DMS 273 treated with DMSO at 0.1 percent for 48 hours (cell line): Measurements from ENCODE around the gene UMAD1.

Experiments
- DNase-seq: peaks from one replicate; lab custom pipeline; 2025; lab: John Stamatoyannopoulos, UW

The UMAD1 gene

DNA sequence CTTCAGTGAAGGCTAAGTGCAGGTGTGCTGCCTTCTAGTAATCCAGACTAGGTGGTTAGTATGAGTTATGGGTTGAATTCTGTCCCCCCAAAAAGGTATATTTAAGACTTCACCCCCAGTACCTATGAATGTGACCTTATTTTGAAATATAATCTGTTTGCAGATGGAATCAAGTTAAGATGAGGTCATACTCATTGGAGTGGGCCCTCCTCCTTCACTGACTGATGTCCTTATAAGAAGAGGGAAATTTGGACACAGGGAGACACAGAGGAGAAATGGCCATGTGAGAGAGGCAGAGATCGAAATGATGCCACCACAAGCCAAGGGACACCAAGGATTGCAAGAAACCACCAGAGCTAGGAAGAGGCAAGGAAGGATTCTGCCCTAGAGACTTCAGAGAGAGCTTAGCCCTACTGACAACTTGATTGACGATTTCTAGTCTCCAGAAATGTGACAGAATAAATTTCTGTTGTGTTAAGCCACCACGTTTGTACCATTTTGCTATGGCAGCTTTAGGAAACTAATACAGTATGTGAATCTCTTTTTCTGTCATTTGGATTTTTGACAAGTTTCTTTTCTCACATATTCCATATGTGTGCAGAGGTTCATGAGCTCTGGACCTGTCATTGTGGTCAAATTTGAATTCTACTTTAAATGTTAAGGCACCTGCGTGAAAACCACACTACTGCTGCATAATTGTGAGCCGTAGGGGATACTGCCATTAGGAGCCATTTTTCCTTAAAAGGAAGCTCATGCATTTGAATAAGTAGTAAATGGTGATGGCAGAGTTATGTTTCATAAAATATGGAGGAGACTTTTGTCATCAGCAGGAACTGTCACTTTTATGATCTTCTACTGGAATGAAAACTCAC is 80.4 kb downstream of the UMAD1 start:
- peak; percentile 53 for DNase-seq

DNA sequence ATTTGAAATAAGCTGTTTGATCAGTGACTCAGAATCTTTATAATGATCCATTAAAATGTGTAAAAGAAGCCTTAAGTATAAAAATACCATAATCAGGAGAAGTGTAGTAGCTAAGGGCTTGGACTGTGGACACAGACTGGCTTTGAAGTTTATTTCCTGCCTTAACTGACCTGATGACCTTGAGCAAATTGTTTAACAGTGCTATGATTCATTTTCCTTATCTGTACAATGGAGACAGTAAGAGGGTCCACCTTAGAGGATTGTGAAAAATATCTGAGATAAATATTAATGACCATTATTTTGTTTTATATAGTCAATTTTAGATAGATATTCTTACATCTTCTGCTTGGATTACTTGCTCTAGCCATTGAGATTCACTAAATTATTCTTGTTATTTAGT is 91.2 kb downstream of the UMAD1 start:
- DNase-seq, result no peak

DNA sequence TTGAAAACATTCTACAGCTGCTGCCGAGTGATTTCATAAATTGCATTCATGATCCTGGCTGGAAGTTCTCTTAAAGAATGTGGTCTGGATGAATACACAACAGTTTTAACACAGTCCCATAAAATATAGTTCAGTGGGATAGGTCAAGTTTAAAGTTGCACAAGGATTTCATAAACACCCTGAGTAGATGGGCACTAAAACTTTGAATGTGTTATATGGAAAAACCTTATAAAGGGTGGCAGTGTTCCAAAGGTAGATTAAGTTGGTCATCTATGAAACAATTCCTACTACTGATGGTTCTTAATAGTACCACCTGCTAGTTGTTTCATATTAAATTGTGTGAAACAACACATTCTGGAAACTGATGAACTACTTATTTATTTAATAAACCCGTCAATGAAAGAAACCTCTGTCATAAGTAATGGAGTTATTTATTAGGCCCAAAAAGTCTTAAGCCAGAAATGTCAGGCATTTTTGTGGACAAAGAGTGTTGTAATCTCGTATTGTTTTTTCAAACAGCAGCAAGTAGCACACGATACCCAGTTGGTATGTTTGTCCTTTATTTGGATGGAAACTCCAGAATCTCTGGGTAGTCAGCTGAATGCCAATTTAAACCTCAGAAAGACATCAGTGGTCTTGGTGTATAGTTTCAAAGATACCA is 92.2 kb downstream of the UMAD1 start:
- peak; percentile 37 for DNase-seq

DNA sequence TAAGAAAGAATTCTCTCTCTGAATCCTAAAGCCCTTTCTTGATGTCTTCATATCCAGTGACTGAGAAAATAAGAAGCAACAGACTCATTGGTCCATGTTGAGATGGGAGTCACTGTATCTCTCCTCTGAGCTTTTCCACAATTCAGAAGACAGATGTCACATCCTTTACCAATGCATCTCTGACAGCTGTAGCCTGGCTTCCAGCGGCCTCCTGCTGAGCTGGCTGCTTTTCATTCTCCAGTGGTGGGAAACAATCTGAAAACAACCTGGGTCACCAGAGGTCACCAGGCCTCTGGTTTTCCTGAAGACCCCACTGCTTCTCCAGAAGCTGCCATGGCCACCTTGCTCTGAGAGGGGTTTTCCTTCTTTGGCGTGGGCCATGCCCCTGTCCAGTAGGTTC is 96.1 kb downstream of the UMAD1 start:
- DNase-seq, result peak; percentile 94

DNA sequence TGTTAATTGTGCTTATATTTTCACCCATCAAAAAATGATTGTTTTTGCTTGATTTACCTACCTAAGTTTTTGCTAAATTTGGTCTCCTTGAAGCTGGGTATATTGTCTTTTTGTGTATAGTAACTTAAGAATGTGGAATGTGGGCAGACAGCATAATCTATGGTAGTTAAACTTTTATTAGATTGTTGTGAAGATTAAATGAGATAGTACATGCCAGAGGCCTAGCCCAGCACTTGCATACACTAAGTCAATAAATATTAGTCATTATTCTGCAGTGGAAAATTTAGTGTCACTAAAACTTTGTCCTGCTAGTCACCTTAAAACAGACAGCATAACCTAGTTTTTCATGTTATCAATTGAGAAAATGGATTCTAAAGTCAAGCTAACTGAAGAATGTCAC is 97.1 kb downstream of the UMAD1 start:
- DNase-seq, result no peak

DNA sequence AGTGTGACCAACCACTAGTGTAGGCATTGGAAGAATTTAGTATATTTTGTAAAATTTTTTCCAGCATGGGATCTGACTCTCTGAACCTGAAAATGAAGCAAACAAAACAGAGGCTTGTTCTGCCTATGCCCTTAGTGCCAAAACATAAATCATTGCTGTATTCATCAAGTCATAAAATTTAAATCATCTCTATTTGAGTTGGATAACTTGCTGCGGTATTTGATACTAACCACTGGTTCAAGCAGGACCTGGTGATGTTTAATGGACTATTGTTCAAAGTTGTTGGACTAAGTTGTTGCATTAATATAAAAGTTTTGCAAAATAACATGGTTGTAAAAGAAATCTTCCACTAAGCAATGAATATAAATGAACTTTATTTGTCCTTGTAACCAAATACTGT is 97.6 kb downstream of the UMAD1 start:
- DNase-seq, result no peak

DNA sequence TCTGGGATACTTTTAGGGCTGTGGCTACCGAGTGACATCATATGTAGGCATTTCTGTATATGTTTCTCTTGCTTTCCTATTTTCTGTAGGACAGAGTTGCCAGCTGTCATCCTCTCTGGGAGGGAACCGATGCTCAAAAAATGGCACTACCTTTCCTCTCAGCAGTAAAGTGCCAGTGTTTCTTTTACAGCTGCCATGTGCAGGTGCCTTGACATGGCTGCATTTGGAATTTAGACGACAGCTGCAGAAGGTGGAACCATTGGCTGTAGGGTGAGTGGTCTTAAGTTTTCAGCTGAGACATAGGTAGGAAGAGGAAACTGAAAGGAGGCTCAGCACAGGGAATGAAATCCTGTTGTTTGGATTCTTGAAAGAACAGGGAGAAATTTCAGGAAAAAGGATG is 98.1 kb downstream of the UMAD1 start:
- peak; percentile 34 for DNase-seq

DNA sequence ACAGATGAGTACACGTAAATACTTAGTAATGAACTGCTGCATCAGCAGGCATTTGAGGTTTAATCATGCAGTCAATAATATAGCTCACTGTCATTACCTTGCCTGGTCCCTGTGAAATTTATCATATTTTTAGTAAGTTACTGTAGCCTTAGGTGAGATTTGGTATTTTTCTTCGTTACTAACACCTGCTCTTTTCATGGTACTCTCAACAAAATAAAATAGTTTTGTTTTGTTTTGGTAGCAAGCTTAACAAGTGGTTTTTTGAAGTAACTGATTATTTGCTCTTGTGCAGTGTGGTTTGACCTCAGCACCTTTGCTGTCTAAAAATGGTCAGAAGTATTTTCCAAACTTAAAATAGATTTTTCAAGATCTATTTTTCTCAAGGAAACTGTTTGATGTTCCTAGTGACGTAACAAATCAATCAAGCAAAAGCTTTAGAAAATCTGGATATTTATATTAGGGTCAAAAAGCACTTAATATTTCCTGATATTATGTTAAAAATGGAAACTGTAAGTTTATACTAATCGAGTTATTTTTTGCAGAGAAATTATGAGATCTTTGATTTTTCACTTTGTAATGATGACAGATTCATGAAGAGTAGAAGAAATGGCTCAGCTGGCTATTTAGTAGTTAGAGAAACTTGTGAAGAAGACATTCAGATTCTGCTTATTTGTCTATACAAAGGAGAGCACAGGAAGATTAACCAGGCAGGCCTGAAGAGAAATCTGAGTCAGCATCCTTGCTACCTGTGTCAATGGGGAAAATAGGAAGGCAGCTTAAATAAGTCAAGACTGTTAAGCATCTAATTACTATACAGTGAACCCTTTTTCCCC is 98.9 kb downstream of the UMAD1 start:
- peak; percentile 34 for DNase-seq

DNA sequence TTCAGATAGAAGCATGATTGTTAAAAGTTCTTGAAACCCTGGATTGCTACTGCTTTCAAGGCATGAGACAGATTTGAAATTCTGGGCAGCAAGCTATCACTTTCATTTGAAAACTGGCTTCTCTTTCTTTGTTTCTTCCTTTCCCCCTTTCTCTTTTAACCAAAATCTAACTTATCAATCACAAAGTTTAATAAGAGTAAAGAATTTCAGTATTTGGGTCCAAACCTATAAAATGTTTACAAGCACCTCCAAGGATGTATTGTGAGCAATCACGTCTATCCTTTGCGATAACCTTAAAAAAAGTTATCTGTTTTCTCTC is 99.4 kb downstream of the UMAD1 start:
- no peak for DNase-seq

DNA sequence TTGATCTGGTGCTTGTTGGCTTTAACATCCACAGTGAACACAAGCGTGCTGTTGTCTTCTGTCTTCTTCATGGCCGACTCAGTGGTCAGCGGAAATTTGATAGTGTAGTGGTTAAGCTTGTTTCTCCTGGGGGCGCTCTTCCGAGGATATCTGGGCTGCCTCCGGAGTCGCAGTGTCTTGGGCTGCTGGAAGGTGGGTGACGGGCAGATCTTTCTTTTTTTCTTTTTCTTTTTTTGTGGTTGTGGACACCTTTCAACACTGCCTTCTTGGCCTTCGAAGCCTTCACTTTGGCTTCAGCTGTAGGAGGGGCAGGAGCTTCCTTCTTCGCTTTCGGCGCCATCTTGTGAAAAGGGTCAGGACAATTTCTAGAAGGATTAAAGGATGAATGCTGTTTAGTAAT is 101.7 kb downstream of the UMAD1 start:
- no peak for DNase-seq

DNA sequence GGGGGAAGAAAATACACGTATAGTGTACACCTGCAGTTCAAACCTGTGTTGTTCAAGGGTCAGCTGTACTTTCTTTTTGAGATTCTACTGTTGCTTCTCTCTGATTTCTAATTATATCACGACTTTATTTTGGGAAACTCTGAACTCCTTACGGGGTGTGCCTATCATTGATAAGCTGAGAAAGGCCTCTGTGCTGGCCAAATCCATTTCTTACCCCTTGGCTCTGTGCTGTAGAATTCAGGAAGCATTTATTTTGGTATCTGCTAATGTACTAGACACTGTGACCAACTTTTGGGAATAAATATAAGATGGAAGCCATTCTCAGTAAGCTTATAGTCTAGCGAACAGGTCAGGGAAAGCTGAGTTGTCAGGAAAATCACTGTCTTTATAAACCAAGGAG is 104.7 kb downstream of the UMAD1 start:
- no peak for DNase-seq

DNA sequence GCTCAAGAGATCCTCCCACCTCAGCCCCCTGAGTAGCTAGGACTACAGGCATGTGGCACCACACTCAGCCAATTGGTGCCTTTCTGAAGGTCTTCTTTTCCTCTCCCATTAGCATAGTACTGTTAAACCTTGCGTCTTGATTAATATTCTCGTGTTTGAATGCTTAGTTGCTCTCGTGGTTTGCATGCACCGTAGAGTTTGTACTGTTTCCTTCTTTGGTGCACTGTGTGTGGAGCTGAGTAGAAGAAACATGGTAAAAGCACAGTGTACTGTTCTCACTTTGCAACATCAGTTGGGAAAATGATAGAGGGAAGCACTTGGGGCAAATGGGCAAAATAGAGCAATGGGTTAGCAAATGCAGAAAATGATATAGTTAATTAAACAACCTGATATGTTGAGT is 105.4 kb downstream of the UMAD1 start:
- DNase-seq, result no peak

DNA sequence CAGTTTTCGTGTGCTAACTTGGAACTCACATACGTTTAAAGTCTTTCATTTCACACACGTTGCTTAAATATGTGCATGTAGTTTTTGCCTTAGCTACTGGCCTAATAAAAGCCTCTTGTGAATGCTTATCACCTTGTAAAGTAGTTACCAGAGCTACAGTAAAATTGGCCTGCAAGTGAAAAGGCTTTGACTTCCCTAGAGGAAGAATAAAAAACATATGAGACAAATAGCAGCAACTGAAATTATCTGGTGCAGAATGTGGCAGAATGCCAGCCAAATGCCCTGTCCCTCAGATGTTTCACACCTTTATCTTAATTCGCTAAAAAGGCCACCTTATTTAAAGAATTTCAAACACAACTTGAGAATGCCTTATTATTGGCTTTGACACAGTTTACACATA is 105.9 kb downstream of the UMAD1 start:
- DNase-seq, result no peak

DNA sequence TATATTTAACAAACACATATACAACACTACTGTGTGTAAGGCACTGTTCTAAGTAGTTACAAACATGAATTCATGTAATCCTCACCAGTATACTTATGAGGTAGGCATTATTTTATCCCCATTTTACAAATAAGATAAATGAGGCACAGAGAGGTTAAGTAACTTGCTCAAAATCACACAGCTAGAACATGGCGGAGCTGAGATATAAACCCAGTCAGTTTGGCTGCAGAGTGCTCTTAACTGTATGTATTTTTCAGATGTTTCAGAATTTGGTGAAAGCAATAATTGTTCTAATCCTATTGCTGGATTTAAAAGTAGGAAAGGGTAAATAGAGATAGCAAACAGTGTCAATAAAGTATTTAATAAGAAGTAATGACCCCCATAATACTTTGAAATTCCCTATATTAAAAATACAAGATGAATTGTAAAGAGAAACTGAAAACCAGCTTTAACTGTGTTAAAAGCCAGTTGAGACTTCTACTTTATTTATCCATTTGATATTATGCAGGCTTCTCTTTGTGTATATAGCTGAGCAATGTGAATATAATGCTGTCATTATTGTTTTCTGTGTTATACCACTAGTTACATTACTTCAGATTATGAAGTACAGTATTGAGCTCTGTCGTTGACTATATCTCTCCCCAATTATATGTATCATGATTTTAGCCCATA is 110.2 kb downstream of the UMAD1 start:
- DNase-seq, result no peak

DNA sequence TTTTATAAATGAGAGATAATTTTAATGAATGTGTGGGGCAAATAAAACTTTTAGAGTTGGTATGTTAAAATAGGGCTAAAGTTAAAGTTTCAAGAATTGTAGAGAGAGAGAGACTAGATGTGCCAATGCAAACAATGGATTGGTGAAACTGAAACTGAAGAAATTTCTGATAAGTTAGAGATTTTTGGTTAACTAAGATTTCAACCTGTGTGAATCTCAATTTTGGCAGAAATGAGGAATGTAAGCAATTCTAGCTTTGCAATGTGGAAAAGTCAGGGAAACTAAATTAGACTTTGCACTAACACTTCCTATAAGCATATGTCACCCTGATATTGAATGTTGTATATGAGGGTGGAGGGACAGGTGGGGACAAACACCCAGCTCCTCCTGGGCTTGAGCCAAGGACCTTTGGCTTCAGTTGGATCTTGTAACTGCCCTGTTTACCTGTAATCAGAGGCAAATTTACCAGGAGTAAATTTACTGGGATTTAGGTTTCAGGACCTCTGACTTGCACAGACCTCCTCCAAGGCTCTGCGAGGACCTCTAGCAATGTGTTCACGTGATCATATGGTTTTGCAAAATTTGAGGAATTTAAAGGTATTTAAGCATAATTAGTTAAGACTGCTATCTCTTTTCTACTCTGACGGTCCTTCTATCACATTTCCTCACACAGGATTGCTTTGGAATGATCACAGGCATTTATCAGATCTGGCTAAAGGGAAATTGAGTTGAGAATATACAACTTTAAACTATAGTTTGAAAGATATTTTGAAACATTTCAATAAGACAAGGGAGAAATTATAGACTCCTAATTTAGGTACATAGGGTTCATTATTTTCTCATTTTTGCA is 110.9 kb downstream of the UMAD1 start:
- DNase-seq, result no peak

DNA sequence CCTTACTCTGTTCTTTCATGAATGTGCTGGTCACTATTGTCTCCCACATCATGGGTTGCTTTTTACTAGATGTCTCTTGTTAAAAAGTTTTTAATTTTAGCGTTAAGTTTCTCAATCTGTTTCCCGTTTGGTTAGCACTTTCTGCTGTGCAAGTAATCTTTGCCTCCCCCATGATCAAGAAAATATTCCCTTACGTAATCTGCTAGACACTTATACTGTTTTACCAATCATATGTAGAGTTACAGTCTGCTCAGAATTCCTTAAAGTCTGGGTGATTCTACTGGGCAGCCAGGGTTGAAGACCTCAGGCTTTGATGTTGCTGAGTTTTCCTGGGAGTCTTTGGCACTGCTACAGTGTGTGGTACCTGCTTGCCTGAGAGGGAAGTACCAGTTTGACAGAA is 116.0 kb downstream of the UMAD1 start:
- no peak for DNase-seq

DNA sequence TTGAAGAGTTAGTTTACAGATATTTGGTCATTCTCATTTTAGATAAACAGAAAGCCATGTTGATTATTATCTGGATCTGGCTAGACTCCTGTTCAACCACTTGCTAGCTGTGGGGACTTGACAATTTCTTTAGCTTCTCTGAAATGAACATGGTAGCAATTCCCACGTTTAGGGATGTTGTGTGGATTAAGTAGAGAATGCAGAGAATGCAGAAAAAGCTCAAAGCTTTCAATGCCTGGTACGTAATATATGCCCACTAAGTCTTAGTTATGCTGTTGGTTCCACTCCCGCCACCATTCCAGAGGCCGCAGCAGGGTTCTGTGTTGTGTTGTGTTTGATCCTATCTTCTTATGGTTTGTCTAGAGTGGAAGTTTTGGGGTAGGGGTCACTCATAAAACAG is 117.0 kb downstream of the UMAD1 start:
- no peak for DNase-seq

DNA sequence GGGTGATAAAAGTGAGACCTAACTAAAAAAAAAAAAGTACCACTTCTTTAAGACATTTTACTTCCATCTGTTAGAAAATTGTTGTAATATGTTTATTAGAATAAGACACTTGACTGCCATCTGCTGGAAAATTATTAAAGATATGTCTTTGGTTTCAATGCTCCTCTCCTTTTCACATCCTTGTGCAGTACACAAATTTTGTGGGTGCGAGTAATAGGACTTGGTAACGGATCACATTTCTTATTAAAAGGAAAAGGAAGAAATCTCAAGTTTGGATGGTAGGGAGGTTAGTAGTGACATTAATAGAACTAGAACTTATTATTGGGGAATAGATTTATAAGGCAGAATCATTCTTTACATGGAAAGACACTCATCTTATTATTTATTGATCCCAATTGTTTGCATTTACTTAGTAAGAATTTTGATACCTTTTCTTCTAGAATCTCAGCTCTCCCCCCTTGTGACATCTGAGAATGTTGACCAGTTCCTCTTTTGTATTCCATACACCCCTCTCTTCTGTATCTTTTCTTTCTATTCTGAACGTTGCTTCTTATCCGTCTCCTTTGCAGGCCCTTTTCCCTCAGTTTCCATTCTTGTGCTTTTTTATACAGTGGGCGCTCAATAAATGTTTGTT is 120.9 kb downstream of the UMAD1 start:
- peak; percentile 71 for DNase-seq

DNA sequence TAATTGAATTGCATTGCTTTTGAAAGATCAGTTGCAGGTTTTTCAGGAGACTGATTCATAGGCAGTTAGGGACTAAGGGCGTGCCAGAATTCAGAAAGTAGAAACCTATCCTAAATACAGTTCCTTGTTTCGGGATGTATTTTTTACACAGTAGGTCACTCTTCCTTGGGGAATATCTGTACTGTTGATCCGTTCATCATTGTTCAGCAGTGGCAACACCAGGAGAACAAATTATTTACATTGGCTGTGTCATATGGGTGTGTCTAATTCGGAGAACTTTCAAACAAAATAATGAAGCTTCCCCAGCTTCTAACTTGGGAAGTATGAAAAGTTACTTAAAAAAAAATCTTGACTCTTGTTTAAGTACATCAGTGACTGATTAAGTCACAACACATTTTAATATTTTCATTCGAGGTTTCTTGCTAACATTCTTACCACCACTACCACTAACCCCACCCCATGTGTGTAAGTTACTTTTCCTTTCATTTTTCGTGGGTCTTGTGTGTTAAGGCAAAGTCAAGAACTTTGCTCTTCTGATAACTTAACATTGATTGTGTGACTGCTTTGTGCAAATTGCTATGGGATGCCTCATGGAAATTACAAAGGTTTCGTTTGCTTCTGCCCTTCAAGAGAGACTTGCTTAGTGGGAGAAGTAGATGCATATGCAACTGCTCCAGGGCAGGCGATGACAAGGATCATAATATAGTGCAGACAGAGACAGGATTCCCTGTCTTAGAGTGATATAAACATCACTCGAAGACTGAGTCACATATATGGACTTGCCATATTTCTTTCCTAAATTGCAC is 121.6 kb downstream of the UMAD1 start:
- DNase-seq, result no peak
